ENCODE results near the gene C1orf21.

GRCh38 chr1:184598403-184599193 is 211.8 kb downstream of the C1orf21 start:
- TF ChIP-seq GATA2 (IDR thresholded peaks at IDR 0.05; ENCODE audit: low read depth, low read length) (no peak), GATA3 (IDR thresholded peaks at IDR 0.05; ENCODE audit: low read depth, low read length) (no peak)
